Fibroblast of skin of scalp (primary cell): ENCODE data around the gene YTHDC2. TPM values are rescaled to one million over a fixed set of nuclear protein-coding genes. Genes with fewer than 3 reads are reported as not detected.

Experiments
- DNase-seq: peaks from one replicate; pipeline ENCODE4 v3.0.0-alpha.2; 2013
- polyA plus RNA-seq, 2 experiments: library from polyadenylated mRNA; unstranded; fragments of 120-200 nt; gene quantifications; one replicate each; pipeline ENCODE4 v1.2.1, GENCODE V29; 2013; ENCODE audit not compliant: insufficient read length in 2 of 2

YTHDC2 gene
- polyA plus RNA-seq (2013, experiment 1 of 2; ENCODE audit: insufficient read length) = 13.5 TPM
- 16.7 TPM for polyA plus RNA-seq (2013, experiment 2 of 2; ENCODE audit: insufficient read length)

DNA sequence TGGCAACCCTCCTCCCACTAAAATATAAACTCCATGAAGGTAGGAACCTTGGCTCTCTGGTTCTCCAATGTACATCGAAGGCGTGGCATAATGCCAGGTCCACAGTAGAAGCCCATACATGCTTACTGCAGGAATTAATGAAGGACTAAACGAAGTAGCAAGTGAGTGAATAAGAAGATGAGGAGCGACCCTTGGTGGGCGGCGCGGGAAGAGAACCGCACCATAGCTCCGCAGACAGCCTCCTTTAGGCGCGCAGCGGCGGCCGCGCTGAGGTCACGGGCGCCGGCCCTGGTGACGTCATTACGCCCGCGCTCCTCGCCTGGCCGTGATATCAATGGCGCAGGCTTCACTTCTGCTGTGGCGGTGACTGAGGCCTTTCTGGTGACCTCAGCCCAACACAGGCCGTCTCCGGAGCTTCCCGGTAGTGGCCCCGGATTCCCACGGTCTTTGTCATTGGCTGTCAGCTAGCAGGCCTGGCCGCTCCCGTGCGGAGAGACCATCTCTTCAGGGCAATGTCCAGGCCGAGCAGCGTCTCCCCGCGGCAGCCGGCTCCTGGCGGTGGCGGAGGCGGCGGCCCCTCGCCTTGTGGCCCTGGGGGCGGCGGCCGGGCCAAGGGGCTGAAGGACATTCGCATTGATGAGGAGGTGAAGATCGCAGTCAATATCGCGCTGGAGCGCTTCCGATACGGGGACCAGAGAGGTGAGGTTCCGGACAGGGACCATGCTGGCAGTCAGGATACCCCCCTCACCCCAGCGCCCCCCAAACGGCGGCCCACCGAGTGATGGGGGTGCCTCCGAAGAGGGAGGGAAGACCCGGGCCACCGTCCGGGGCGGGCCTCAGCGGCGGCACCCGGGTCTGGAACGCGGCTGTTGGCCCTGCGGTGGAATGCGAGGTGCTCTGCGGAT lies at the start of gene YTHDC2:
Gene YTHDC2, plus strand, starts transcription at position 311 of the 905 bp plus-strand sequence. Its CDS starts 202 bp downstream, at position 513.
- peak; percentile 90 for DNase-seq

DNA sequence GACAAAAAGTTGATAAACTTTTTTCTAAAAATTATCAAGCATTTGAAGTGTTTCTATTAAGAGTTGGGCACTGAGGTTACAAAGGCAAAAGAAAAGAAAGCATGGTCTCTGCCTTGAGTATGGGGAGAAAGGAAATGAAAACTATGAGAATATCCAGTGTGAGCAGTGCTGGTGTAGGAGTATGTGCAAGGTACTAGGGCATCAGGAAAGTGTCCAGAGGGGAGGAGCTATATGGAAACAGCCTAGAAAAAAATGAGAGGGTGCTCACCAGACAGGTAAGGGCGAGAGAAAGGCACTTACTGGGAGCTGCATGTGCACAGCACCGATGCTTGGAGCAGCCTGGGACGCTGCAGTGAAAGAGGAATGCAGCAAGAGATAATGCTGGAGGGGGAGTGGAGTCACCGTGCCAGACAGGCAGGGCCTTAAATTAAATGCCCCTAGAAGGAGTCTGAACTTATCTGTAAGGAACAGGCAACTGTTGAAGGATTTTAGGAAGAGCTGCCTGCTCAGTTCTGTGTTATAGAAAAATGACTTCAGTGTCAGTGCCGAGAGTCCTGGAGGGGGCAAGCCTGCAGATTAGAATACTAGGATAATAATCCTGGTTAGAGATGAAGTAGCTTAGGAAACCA lies 39.3 kb upstream of the YTHDC2 start:
- DNase-seq = no peak

DNA sequence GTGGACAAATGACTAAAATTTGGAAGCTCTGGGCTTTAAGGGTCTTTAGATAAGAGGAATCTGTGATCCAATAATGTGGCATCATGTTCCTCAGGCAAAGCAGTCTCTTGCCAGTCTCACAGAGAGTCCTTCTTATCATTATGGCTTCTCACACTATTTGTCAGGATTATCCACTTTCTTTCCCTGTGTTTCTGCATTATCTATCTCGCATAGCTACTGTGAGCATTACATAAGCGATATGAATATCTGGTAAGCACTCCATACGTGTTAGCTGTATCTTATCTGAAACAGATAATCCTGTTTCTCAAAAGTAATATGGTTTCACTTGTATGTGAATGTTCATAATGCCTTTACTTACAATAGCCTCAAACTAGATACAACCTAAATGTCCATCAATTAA lies 34.8 kb upstream of the YTHDC2 start:
- DNase-seq = no peak

GRCh38 chr5:113480243-113480642 lies 33.3 kb upstream of the YTHDC2 start:
- no peak for DNase-seq

DNA sequence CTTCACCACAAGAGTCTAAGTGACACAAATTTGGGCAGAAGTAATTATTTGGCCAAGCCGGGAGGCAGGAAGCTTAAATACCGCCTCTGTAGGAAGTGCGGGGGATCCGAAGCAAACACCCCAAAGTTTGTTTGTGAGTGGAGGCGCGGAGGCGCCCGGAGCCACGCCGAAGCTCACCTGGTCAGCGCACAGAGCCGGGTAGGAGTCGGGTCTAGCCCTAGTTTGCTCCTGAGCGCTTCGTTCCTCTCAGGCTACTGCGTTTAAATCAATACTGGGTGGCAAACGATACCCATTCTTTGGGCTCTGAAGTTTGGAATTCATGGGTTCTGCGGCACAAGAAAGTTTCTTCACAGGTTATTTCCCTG lies 26.1 kb upstream of the YTHDC2 start:
- DNase-seq = peak; percentile 34

GRCh38 chr5:113487781-113488644 lies 25.5 kb upstream of the YTHDC2 start, which contains the start of gene MCC:
TSS of gene MCC (minus strand) at chr5:113488453.
- DNase-seq = peak; percentile 94

DNA sequence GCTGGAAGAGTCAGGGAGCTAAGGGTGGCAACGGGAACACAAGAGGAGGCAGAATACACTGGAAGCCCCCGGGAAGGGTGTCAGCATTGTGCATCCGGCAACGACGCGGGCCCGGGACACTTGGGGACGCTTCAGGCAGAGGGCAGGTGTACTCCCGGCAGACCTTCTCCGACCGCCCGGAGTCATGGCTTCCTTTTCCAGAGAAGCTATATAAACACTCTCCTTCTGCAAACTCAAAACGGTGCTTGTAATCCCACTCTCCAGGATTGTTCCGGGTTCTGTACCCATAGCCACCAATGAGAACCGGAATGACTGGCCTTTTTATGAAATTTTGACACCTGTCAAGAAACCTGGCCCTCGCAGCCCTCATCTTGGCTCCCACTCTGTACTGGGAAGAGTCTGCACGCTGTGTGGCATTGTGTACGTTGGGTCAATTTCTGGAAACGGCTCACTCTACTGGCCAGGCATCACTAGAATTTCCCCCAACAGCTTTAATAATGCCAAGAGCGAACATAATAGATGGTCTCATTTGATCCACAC lies 24.8 kb upstream of the YTHDC2 start:
- peak; percentile 9 for DNase-seq

DNA sequence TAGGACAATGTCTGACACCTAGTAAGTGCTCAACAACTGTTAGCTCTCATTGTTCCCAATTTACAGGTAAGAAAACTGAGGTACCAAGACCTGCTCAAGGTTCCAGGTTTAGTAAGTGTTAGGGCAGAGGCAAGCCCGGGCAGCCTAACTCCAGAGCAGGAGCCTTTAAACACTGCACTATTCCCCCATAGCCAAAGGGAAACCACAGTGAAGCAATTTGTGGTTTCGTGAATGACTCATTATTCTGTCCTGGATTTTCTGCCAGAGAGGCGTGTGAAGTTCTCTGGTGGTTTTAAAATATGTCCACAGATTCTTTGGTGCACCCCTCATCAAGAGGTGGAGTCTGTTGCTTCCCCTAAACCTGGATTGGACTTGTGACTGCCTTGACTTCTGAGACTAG lies 24.2 kb upstream of the YTHDC2 start:
- DNase-seq = peak; percentile 98

DNA sequence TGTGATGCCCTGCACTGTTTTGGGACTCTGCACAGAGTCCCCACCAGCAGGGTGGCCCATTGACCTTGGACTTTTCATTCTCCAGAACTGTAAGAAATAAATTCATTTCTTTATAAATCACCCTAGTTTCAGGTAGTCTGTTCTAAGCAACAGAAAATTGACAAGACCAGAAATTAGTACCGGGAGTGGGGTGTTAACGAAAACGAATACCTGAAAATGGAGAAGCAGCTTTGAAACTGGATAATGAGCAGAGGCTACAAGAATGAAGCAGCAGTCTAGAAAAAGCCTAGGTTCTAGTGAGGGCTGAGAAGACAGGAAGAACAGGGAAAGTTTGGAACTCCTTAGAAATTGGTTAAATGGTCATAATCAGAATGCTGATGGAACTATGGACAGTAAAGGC lies 23.2 kb upstream of the YTHDC2 start:
- DNase-seq = no peak

DNA sequence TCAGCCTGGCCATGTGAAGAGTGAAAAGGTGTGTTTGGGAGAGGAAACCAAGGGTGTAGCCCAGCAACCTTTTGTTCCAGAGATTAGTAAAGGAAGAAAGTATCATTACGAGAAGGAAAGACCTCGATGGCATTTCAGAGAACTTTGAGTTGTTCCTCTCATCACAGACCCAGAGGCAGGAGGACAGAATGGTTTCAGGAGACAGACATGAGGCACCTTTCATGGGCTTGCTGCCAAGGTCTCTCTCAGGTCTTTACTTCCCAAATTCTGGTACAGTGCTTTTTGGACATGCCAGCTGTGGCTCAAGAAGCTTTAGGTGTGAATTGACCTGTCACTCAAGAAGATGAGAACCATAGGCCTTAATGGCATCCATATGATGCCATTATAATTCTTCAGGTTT lies 22.5 kb upstream of the YTHDC2 start:
- no peak for DNase-seq

DNA sequence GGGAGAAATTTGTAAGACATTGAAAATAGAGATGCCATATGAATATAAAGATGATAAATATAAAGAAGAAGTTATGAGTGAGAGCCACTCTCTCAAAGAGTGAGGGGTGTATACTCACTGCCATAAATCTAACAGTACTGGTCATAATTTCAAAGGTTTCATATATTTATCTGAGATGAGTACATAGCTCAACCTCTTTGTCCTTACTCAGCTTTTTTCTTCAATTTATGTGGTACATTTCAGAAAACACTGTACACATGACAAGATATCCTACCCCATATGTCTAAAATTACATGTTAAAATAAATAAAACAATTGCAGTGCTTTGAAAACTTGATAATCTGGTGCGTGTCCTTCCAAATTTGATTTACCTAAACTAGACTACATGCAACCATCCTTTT lies 20.0 kb upstream of the YTHDC2 start:
- DNase-seq = no peak

- DNase-seq = no peak
These were observed 18.1 kb upstream of the YTHDC2 start for GRCh38 chr5:113495422-113495841.

GRCh38 chr5:113502073-113502472 lies 11.4 kb upstream of the YTHDC2 start:
- no peak for DNase-seq

- DNase-seq = no peak
These were observed 10.3 kb upstream of the YTHDC2 start for GRCh38 chr5:113503146-113503545.

DNA sequence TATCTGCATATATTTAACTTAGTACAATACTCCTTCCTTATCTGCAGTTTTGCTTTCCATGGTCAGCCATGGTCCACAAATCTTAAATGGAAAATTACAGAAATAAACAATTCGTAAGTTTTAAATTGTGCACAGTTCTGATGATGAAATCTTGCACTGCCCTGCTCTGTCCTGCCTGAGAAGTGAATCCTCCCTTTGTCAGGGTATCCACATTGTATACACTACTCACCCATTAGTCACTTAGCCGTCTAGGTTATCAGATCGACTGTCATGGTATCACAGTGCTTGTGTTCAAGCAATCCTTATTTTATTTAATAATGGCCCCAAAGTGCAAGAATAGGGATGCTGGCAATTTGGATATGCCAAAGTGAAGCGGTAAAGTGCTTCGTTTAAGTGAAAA lies 8.3 kb upstream of the YTHDC2 start:
- no peak for DNase-seq

DNA sequence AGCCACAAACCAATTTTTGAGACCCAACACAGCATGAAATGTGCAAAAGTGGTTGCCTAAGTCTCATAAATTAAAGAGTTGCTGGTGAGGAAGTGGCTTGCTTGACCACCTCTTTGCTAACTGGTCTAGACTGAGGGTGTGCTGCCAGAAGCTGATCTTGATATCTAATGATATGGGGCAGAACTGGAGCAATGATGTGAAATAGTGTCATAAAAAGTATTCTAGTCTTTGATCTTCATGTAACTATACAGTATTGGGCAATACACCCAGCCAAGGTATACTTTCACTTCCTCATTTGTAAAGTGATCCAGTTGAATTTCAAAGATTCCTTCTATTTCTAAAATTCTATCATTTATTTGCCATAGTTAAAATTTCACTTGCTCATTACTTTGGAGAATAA lies 5.9 kb upstream of the YTHDC2 start:
- no peak for DNase-seq

DNA sequence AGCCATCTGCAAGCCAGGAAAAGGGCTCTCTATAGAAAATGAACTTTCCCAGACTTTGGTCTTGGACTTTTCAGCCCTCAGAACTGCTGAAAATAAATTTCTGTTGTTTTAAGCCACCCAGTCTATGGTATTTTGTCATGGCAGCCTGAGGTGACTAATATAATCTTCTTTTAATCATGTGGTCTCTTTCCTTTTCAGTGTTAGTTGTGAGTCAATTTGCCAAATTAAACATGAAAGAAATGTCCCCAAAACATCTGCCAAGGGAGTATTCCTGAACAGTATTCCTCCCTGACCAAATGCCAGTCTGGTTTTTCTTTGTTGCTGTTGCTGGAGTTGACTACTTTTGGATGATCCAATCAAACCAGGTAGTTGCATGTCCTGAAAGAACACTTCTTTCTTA lies 4.7 kb upstream of the YTHDC2 start:
- DNase-seq = peak; percentile 35

- peak; percentile 63 for DNase-seq
These were observed 2.5 kb upstream of the YTHDC2 start for GRCh38 chr5:113510836-113511451.

DNA sequence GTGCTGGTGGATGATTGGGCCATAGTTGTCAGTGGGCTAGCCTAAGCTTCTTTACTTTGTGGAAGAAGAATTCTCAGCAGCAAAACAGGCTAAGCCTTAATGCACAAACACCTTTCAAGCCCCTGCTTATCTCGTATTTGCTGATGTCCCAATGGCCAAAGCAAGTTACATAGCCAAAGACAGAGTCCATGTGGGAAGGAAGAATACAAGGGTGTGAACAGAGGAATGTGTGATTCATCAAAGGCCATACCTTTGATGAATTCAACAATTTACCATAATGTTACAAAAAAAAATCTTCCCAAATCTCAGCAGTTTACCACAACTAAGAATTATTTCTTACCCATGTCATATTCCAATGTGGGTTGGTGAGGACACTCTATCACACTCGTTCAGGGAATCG lies 1.2 kb upstream of the YTHDC2 start:
- DNase-seq = no peak

DNA sequence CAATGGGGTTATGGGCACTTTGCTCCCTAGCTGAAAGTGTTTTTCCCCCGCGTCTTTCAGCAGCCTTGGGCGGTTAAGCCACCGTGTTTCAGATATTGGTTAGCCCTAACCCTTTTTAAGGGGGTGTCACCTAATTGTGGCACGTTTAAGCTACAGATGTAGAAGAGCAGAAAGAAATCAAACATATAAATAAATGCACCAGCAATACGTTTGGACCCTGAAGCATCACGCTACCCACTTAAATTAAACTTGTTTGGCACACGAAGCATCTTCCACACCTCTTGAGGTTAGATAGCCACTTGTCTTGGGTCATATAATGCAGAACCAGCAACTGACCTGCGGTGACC lies 768 bp downstream of the YTHDC2 start:
- no peak for DNase-seq

- DNase-seq = no peak
These were observed 5.4 kb downstream of the YTHDC2 start for GRCh38 chr5:113518884-113519283.

DNA sequence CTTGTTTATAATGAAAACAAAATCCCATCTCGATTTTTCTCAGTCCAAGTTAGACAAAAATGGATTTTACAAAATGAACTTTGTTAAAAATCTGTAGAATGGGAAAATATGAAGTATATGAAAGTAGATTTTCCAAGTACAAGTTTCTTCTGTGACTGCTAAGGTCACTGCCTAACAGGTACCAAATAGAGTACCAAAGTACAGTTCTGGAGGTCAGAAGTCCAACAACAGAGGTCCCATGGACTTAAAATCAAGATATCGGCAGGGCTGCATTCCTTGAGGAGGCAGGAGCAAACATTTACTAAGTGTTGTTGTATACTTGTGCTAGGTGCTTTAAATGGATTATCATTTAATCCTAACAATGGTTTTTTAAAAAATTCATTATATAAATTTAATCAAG lies 5.9 kb downstream of the YTHDC2 start:
- no peak for DNase-seq
